ENCODE measurements around the gene DEFB123.

DNA sequence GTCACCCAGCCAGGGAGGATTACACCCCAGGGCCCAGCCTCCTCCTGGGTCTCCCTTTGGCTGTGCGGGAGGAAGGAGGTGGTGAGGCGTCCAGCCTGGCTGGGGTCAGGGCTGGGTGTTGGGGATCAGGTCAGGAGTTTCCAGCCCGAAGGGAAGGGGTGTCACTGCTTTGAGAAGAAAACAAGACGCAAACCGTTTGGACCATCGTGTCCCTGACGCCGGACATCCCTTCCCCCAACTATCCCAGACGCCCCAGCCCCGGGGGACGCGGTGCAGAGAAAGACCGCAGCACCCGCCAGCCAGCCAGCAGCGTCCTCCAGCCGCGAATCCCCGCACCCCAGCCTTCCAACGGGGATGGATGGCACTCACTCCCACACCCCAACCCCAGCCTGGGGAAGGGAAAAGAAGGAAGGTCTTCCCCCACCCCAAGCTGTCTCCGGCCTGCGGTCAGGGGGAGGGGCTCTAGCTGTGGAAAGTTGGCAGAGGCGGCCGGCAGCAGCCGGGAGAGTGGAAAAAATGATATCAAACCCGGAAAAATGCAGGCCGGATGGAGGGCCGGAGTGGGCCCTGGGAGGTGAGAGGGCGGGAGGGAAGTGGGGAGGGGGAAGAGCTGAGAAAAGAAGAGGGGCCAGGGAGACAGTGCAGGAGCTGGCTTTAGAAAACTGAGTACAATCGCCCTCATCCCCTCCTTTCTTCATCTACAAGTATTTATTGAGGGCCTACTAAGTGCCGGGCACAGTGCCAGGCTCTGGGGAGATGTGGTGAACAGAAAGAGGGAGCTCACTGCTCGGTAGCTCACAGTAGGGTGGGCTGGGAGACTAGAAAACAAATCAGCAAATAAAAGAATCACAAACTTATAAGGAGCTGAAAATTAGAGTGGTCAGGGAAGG is 45.3 kb downstream of the DEFB123 start:
- TF ChIP-seq, protein P1, sequence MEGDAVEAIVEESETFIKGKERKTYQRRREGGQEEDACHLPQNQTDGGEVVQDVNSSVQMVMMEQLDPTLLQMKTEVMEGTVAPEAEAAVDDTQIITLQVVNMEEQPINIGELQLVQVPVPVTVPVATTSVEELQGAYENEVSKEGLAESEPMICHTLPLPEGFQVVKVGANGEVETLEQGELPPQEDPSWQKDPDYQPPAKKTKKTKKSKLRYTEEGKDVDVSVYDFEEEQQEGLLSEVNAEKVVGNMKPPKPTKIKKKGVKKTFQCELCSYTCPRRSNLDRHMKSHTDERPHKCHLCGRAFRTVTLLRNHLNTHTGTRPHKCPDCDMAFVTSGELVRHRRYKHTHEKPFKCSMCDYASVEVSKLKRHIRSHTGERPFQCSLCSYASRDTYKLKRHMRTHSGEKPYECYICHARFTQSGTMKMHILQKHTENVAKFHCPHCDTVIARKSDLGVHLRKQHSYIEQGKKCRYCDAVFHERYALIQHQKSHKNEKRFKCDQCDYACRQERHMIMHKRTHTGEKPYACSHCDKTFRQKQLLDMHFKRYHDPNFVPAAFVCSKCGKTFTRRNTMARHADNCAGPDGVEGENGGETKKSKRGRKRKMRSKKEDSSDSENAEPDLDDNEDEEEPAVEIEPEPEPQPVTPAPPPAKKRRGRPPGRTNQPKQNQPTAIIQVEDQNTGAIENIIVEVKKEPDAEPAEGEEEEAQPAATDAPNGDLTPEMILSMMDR (IDR thresholded peaks at IDR 0.05 in 4 of 5, conservative IDR thresholded peaks at IDR 0.05 in 1 of 5), result no peak
- TF ChIP-seq POLR2A (IDR thresholded peaks at IDR 0.05), result no peak

All from gastrocnemius medialis (tissue), 4 donors.